Fibroblast of skin of back (primary cell): ENCODE data around the gene SAMHD1.
"Not testable (repeated sequence)": the region's sequence is repeated elsewhere in the genome, so short reads cannot be mapped to it uniquely, and the experiment has no call there.

ENCODE experiments used
- DNase-seq: peaks from one replicate; pipeline ENCODE4 v3.0.0-alpha.2; 2013

SAMHD1 gene

DNA sequence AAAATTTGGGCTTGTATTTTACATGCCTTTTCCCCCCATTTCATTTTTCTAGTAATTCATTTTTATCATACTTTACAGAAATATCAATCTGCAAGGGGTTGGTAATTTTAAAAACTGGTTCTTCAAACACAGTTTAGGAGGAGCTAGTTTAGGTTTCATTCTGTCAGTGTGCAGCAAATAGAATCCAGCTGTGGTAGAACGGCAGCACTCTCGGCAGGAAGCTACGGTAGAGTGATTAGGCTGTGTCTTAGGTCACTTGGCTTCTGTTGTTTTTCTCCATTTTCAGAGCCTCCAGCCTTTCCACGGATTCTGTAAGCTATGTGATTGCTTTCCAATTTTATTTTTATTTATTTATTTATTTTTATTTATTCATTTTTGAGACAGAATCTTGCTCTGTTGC, 42.9 kb downstream of the SAMHD1 start:
- DNase-seq = no peak

DNA sequence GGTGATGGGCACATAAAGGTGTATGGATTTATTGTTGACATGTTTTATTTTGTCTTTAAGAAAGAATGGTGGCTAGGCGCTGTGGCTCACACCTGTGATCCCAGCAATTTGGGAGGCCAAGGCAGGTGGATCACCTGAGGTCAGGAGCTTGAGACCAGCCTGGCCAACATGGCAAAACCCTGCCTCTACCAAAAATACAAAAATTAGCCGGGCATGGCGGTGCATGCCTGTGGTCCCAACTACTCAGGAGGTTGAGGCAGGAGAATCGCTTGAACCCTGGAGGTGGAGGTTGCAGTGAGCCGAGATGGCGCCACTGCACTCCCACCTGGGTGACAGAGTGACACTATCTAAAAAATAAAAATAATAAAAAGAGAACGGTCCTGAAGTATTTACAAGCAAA, 45.4 kb downstream of the SAMHD1 start:
- DNase-seq = not testable (repeated sequence)

DNA sequence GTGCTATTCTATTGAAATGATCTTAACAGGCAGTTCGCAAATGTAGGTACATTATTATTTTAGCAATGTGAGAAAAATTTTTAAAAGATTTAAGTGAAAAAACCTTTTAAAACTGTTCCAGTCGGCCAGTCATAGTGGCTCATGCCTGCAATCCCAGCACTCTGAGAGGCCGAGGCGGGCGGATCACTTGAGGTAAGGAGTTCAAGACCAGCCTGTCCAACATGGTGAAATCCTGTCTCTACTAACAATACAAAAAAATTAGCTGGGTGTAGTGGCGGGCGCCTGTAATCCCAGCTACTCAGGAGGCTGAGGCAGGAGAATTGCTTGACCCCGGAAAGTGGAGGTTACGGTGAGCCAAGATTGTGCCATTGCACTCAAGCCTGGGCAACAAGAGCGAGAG, 45.9 kb downstream of the SAMHD1 start:
- DNase-seq = not testable (repeated sequence)

DNA sequence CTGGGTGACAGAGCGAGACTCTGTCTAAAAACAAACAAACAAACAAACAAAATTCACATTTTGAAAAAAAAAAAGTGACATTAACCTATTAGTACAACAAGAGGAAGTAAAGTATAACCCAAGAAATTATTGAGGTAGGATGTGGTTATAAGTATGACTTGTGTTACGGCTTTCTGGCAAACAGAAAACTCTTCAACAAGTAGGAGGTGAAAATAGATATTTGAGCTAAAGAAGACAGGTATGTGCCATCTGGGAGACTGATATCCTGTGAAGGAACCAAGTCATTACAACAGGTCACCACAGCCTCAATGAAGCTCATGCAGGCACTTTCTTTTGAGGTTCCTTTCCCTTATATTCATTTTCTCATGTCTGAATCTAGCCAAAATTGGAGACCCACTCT, 46.8 kb downstream of the SAMHD1 start:
- no peak for DNase-seq

DNA sequence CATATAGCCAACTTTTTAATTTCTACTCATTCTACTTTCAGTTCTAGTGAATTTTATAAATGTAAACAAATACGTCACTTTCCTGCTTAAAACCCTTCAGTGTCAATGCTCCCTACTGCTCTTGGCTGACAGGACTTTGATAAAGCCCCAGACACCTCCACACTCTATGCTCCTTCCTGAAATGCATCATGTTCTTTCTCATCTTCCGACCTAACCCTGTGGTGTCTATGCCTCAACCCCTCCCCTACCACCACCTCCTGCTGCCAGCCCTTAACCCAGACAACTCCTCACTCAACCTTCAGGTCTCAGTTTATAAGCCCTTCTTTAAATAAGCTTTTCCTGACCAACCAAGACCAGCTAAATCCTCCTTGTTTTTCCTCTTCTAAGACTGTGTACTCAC, 56.5 kb downstream of the SAMHD1 start:
- no peak for DNase-seq

DNA sequence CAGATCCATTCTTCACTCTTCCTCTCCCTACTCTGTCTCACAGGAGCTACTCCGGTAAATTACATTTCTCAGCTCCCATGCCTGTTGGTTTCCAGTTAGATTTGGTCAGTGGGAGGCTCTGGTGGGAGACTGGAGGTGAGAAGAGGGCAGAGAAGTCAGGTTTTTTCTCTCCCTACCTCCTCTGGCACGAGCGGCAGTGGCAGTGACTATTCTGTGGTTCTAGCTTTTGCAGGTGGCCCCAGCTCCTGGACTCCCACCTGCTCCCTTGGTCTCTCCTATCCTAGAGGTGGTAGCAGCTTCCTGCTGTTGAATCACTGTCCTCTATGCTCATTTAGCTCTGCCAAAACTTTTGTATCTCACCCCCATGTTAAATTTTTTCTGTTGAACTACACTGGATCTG, 57.7 kb downstream of the SAMHD1 start:
- no peak for DNase-seq

DNA sequence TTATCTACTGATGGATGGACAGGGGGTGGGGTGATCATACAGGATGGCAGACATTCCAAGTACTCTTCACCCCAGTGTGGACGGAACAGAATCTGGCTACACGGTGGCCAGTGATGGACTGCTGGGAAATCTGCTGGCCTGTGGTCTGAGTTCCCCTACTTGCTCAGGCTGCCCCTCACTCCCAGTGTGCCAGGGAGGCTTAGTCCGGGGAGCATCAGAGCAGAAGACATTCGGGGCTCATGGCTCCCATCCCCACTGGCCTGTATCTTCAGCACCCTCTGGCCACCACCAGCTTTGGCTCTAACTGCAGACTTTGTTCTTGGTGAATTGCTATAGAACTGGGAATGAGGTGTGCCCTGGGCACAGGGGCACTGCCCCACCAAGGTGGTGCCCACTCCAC, 60.3 kb downstream of the SAMHD1 start:
- no peak for DNase-seq

DNA sequence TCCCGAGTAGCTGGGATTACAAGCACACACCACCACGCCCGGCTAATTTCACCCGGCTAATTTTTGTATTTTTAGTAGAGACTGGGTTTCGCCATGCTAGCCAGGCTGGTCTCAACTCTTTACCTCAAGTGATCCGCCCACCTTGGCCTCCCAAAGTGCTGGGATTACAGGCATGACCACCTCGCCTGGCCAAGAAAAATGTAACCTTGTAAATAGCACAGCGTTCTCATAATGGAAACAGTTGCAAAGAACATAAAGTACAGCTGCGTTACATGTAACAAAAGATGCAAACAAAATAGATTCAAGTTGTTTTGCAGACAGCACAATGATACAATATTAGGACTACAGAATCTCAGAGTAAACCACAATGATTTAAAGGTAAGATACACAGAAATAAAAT, 60.9 kb downstream of the SAMHD1 start:
- no peak for DNase-seq

DNA sequence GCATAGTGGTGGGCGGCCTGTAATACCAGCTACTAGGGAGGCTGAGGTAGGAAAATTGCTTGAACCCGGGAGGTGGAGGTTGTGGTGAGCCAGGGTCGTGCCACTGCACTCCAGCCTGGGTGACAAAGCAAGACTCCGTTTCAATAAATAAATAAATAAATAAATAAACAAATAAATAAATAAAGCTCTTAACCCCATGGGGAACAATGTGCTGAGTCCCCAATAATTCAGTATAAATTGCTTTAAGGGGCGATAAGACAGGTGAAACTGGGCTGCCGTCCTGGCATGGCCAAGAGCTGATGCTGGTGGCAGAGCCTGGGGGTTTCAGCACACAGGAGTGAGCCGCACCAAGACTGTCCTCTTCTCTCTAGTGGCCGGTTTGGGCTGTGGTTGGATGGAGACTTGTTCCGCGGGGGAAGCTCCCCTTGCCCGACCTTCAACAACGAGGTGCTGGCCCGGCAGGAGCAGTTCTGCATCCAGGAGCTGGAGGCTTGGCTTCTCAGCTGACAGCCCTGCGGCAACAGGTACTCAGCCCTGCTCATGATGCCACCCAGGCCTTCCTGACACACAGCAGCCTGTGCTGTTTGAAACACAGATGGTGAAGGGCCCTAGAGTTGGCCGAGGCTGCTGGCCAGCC, 62.5 kb downstream of the SAMHD1 start:
- DNase-seq = no peak

DNA sequence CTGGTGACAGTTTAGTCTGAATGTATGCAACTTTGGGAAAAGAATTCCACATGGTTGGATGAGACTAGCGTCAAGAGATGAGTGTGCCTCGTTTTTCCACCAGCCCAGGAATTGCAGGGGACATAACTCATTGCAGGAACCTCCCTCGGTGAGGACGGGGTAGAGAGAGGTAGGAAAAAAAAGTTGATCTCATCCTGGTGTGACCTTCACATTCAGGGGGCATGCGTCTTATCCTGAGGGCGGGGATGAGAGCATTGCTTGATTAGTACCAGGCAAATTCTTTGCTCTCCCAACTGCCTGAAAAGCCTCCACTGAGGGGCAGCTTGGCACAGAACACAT, 63.8 kb downstream of the SAMHD1 start:
- DNase-seq = peak; percentile 16

DNA sequence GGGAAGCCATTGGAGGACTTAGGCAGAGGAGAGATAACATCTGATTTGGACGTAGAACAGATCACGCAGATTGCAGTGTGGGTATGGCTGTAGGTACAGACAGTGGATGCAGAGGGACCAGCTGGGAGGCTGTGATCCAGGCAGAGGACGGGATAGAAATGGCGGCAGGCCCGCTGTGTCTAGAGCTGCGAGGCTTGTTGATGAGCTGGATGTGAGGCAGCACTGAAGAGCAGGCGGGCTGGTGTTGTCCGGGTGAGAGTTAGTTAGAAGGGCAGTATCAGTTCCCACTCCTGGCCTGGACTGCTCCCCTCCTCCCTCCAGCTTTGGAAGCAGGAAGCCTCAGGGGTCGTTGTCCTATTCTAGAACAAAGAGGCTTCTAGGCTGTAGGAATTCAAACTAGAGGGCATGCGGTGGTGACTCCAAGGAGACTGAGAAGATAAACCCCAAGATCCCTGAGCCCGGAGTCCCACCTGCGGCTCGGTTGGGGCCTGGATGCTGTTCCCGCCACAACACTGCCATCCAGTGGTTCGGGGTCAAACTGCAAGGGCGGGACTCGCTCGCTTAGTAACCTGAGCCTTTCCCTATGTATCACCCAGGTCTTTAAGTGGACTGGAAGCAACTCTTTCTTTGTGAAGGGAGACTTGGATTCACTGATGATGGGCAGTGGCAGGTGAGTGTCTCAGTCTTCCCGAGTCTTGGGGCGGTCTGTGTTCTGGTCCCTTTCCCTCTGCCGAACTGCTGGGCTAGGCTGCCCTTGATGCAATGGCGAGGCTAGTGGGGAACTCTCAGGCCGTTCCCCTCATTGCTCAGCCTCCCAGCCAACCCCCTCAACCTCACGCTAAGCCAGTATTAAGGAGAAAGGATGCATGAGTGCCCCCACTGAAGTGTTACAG, 64.4 kb downstream of the SAMHD1 start:
- DNase-seq = peak; percentile 74

DNA sequence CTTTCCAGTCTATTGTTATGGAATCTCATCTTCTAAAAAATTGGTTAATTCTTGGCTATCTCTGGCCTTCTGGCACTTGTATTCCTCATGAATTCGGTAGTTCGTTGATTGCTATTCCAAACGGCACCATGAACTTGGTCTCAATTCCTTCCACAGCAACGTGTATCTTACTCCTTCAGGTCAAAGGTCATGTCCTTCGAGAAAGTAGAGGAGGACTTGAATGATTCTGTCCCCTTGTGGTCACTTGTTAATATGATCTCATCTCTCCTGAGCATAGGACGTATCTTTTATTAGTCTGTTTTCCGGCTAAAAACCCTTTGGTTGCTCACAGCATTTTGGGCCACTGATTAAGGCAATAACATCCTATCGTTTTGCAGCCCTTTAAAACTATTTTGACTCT, 66.2 kb downstream of the SAMHD1 start:
- DNase-seq = no peak

DNA sequence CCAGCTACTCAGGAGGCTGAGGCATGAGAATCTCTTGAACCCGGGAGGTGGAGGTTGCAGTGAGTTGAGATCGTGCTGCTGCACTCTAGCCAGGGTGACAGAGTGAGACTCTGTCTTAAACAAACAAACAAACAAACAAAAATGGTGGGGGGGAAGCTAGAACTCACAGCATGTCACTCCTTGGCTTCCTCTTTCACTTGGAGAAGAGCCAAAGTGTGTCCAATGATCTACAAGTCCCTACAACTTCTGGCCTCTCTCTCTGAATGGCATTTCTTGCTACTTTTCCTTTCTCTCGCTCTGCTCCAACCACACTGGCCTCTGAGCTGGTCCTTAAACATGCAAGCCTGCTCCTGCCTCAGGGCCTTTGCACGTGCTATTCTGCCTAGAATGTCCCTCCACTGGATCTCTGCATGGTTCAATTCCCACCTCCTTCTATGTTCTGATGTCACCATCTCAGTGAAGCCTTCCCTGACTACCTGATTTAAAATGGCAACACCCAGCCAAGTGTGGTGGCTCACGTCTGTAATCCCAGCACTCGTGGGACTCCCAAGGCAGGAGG, 67.5 kb downstream of the SAMHD1 start:
- DNase-seq = no peak

DNA sequence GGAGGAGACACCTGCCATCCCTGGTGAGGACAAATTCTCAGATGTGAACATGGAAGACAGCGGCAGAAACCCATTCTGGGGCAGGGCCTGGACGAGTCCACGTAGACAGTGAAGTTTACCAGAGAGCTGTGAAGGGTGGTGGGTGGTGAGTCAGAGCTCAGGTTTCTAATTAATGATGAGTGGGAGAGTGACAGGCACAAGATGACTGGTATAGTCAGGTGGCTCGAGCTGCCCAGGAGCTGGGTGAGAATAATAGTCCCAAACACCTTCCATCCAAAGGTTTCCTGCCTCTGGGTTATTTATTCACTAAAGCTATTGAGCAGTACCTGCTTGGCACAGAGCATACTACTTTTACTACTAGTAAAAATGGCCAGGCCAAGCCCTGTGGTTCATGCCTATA, 69.6 kb downstream of the SAMHD1 start:
- DNase-seq = no peak

DNA sequence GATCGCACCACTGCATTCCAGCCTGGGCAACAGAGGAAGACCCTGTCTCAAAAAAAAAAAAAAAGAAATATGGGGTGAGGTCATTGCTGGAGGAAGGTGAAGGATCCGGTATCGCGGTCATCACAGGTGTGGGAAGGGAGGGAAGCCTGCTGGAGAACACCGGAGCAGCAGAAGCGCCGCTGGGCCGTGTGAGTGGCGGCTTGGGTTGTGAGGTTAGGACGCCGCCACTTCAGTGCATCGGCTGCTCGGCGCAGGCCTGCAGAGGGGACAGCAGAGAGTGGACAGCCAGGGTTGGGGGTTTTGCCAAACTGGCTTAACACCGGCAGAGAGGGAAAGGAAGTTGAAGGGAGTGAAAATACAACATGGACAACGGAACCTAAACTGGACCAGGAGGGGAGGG, 70.2 kb downstream of the SAMHD1 start:
- no peak for DNase-seq

DNA sequence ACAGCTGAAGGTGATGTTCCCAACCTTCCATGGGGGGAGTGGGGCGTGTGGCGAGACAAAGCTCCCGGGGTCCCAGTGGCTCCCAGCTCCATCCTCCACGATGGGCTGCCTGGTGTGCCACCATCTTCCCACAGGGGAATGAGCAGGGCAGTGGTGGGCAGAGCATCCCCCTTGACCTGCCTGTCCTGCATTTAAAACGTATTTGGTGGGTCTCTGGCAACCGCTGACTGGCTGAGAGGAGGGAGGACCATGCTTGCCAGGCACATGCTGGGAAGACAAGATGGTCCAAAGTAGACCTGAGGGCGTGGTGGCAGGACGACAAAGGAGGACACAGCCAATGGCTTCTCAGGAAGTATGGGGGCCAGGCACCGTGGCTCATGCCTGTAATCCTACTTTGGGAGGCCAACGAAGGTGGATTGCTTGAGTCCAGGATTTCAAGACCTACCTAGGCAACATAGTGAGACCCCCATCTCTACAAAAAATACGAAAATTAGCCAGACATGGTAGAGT, 70.7 kb downstream of the SAMHD1 start:
- DNase-seq = no peak

DNA sequence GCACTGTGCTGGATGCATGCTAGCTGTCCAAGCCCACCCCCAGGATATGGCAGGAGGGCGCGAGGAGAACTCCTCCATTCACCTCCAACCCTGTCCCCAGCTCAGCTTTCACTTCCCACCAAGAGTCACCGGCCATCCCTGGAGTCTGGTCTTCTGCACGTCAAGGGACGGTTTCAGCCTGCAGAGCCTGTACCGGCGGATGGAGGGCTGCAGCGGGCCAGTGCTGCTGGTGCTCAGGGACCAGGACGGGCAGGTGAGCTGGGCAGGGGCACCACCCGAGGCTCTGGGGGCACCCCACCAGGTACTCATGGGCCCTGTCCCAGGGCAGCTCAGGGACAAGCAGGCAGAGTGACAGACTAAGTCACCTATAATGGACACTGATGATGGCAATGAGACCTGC, 72.6 kb downstream of the SAMHD1 start:
- DNase-seq = no peak

DNA sequence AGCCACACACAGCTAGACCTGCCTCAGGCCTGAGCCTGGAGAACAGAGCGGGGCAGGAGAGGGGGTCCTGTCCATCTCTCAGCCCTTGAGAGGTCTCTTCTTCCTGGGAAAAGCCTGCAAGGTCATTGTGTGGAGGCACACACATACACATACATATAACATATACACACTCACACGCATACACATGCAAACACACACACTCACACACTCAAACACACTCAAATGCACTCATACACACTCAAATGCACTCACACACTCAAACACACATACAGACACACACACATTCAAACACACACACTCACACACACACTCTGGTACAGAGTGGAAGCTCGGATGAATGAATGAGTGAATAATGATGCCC, 75.1 kb downstream of the SAMHD1 start:
- no peak for DNase-seq

DNA sequence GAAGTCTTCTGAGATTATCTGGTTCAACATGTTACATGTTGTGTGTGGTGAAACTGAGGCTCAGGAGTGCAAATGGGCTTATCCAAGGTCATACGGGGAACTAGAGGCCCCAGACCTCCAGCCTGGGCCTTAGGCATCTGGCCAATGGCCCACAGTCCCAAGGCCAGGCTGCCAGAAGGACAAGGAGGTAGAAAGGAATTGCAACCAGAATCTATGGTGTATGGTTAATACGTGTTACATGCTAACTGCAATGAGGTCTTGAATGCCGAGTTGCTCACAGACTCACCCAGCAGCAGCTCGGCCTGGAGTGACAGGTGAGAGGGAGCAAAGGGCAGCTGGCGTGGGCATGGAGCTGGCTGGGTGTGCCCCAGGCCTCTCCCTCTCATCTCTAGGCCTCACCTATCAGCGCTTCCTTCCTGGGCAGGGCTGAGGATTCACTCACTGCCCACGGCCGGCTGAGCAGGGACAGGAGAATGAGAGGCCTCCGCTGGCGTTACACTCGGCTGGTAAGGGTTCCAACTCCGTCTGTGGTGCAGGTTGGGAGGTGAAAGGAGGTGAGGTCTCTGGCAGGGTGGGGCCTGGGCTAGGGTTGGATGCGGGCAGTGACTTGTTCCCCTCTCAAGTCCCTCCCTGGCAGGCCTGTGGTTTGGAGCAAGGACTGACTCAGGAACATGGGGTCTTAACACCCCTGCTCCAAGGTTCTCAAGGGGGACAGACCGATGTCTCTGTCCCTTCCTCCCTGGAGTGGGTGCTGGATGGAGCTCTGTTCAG, 75.6 kb downstream of the SAMHD1 start, which contains the start of gene TLDC2:
Gene TLDC2 (plus strand): TSS at position 437 of the 771 bp plus-strand sequence. CDS start 37 bp downstream, at position 474.
- DNase-seq = no peak

DNA sequence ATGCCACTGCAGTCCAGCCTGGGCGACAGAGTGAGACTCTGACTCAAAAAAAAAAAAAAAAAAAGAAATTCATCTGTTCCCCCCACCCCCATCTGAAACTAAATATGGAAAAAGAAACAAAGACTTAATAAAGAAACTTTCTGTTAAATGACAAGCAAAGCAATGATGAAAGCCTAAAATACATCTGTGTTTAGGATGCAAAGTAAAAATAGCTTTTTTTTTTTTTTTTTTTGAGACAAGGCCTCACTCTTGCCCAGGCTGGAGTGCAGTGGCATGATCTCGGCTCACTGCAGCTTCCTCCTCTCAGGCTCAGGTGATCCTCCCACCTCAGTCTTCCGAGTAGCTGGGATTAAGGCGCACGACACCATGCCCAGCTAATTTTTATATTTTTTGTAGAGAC, 76.4 kb downstream of the SAMHD1 start:
- DNase-seq = not testable (repeated sequence)

DNA sequence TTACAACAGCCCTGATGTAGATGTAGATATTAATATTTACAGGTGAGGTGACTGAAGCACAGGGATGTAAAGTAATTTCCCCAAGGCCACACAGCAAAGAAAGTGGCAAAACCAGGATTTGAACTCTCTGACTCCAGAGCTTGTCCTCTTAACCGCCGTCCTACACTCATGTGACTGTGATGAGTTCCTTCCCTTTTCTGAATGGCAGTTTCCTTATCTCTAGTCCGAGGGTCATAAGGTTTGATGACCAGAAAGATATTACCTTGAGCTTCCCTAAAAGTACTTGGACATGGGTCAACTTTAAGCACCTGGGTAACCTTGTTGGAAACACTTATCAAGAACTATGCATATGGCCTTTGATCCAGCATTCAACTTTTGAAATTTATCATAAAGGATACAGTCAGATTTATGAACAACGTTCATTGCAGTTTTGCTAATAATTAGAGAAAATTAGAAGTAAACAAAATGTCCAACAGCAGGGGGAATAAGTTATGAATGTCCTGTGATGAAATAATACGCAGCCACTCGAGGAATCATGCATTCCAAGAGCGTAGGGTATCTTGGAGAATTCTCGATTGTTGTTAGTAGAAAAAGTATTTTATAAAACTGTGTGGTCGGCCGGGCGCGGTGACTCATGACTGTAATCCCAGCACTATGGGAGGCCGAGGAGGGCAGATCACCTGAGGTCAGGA, 77.9 kb downstream of the SAMHD1 start:
- DNase-seq = no peak

DNA sequence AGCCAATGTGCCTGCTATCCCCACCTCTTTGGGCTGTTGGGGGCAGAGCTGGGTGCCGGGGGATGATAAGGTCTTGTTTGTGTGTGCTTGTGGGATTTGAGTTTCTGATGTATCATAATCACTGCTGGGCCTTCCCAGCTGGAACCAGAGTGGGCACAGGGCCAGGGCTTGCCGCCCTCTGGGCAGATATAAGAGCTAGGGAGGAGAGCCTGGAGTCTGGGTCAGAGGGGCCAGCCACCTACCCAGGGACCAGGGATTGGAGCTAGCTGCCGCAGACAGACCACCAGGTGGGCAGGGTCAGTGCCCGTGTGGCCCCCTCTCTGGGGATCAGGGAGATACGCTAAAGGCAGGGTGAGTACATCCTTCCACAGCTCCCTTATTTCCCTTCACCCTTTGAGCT, 78.7 kb downstream of the SAMHD1 start:
- DNase-seq = no peak
